Breast epithelium (tissue), 4 donors: ENCODE data around the gene LIPH. TPM values are rescaled to one million over a fixed set of nuclear protein-coding genes. Genes with fewer than 3 reads are reported as not detected.

Source experiments
- DNase-seq, 2 donors: peaks; one replicate each; pipeline ENCODE4 v3.0.0-alpha.2; 2019; ENCODE audit warnings: low spot score in 2 of 2
- H3K27ac ChIP-seq, 2 donors: fragments of 200-600 bp; sonication (generic) in 1 of 2; one replicate each; pipeline ENCODE4 v1.5.1; 2016 to 2019; ENCODE audit warnings: mild to moderate bottlenecking in 1 of 2
- H3K27me3 ChIP-seq, 2 donors: fragments of 200-600 bp; sonication (generic) in 1 of 2; one replicate each; pipeline versions ENCODE4 v1.5.1 to v1.6.0; 2017 to 2019; ENCODE audit warnings: control low read depth in 1 of 2, mild to moderate bottlenecking in 1 of 2
- H3K36me3 ChIP-seq: fragments of 200-600 bp; one replicate; pipeline ENCODE4 v1.5.1; 2019
- H3K4me1 ChIP-seq, 2 donors: fragments of 200-600 bp; sonication (generic); one replicate each; pipeline ENCODE4 v1.5.1; 2016 to 2019; ENCODE audit warnings: control low read depth in 1 of 2
- H3K4me3 ChIP-seq, 3 donors: fragments of 200-600 bp; sonication (generic); 1 replicate in 2 of 3; 2 replicates in 1 of 3; pipeline ENCODE4 v1.5.1; 2016 to 2019; ENCODE audit warnings: mild to moderate bottlenecking in 3 of 3, moderate library complexity in 2 of 3
- H3K9me3 ChIP-seq, 2 donors: fragments of 200-600 bp; sonication (generic) in 1 of 2; one replicate each; pipeline ENCODE4 v1.5.1; 2016 to 2019; ENCODE audit warnings: control low read depth in 1 of 2
- POLR2A ChIP-seq: fragments of 450-650 bp; IDR thresholded peaks from one replicate; pipeline ENCODE4 v1.6.1; 2016; ENCODE audit warnings: antibody characterized with exemption, mild to moderate bottlenecking, moderate library complexity
- POLR2AphosphoS5 ChIP-seq, 3 donors: sonication (generic); formaldehyde crosslinking; IDR thresholded peaks; one replicate each; pipeline ENCODE4 v1.6.1; 2017; ENCODE audit warnings: antibody characterized with exemption in 3 of 3
- intact Hi-C: fragments of 100-400 bp; cut with DNase I; formaldehyde crosslinking; loops from one replicate; pipeline ENCODE4 v1.15.1; 2023; ENCODE audit warnings: low total_unique reads
- total RNA-seq, 3 donors: library from RNA; depleted of rRNA; stranded (reverse); fragments of >200 nt; gene quantifications; one replicate each; pipeline ENCODE4 v1.1.0, GENCODE V29; 2016
- TF ChIP-seq, protein P1 (sequence below), 3 donors: fragments of 450-650 bp; IDR thresholded peaks; one replicate each; pipeline ENCODE4 v1.5.1; 2016 to 2017; ENCODE audit warnings: antibody characterized with exemption in 3 of 3, mild to moderate bottlenecking in 3 of 3, moderate library complexity in 3 of 3

LIPH gene
- total RNA-seq, 3 donors from 2014 or later: 5.6 to 10.4 TPM; not detected in 1

DNA sequence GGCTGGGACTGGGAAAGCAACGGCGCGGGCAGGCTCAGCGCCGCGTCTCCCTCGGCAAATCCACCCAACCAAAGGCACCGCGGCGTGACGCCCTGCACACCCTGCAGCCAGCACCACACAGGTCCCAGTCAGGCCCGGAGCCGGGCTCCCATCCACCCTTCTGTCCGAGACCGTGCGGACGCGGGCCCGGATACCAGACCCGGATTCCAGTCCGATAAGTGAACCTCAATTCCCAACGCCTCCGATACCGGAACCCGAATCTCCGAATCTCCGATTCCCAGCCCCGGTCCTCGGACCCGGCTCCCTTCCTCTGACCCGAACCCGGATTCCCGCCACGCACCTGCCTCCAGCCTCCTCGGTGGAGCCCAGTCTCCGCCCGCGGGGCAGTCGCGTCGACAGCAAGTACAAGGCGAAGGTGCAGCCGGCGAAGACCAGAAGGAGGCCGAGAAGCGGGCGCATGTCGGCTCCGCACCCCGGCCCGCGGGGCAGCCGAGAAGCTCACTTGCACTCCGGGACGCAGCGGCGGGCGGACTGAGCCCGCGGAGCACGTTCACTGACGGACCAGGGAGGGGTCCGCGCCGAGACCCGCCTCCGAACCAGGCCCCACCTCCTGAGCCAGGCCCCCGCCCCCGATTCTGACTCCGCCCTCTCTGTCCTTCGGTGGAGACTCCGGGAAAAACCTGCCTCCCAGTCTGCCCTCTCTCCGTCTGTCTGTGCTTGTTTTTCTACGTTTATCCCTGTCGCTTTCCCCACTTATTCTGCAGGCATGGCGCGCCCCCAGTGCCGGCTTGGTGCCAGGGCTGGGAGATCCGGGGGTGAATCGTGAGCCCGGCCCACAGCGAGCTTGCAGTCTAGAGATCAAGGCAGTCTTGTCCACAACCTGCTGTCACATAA is 53.6 kb downstream of the LIPH start, which contains the start of gene TMEM41A:
Gene TMEM41A, minus strand, starts transcription at position 533 of the 894 bp plus-strand sequence. Its CDS starts 74 bp downstream, at position 459.
- Histone ChIP-seq H3K9me3 (no peaks in the 10 kb centered on the region), H3K27me3 (no peaks in the 10 kb centered on the region), H3K36me3 (no peaks in the 10 kb centered on the region), H3K27ac (peak within 1 kb of the TSS; percentile 80 to 81), H3K4me1 (peaks cover 0 to 11% of the 10 kb centered on the region in 2 donors), H3K4me3 (peak within 1 kb of the TSS; percentile 80 to 95 (median 80))
- peak; percentile 89 to 96 for DNase-seq
- intact Hi-C loops: no loop called here
- TF ChIP-seq, protein P1, sequence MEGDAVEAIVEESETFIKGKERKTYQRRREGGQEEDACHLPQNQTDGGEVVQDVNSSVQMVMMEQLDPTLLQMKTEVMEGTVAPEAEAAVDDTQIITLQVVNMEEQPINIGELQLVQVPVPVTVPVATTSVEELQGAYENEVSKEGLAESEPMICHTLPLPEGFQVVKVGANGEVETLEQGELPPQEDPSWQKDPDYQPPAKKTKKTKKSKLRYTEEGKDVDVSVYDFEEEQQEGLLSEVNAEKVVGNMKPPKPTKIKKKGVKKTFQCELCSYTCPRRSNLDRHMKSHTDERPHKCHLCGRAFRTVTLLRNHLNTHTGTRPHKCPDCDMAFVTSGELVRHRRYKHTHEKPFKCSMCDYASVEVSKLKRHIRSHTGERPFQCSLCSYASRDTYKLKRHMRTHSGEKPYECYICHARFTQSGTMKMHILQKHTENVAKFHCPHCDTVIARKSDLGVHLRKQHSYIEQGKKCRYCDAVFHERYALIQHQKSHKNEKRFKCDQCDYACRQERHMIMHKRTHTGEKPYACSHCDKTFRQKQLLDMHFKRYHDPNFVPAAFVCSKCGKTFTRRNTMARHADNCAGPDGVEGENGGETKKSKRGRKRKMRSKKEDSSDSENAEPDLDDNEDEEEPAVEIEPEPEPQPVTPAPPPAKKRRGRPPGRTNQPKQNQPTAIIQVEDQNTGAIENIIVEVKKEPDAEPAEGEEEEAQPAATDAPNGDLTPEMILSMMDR (IDR thresholded peaks at IDR 0.05): no peak
- TF ChIP-seq POLR2AphosphoS5 (IDR thresholded peaks at IDR 0.05) (peak in 2 of 3 donors; percentile 87 to 93), POLR2A (peak; percentile 43)

DNA sequence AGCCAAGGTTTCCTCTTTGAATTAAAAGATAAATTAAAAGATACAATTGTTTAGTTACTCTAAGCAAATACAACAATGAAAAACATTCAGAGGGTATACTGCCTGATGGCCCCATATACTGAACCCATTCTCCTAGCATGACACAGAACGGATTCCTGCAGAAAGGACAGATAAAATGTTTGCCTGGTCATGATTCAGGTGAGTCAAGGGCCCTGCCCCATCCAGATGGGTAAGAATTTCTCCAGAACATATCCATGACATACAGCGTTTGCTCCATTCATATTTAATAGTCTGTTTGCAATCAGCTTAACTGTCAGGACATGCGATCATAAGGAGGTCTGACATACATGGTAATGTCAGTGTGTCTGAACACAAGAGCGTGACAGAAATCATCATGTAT is 62.1 kb downstream of the LIPH start:
- Histone ChIP-seq H3K9me3 (no peaks in the 10 kb centered on the region), H3K36me3 (peaks cover 3% of the 10 kb centered on the region), H3K4me3 (no peak overlapping the region), H3K27ac (no peak overlapping the region), H3K4me1 (no peaks in the 10 kb centered on the region), H3K27me3 (no peaks in the 10 kb centered on the region)
- DNase-seq: no peak
- TF ChIP-seq POLR2AphosphoS5 (IDR thresholded peaks at IDR 0.05) (no peak), POLR2A (no peak)
- TF ChIP-seq, protein P1 (IDR thresholded peaks at IDR 0.05): no peak
- intact Hi-C loops: no loop called here

DNA sequence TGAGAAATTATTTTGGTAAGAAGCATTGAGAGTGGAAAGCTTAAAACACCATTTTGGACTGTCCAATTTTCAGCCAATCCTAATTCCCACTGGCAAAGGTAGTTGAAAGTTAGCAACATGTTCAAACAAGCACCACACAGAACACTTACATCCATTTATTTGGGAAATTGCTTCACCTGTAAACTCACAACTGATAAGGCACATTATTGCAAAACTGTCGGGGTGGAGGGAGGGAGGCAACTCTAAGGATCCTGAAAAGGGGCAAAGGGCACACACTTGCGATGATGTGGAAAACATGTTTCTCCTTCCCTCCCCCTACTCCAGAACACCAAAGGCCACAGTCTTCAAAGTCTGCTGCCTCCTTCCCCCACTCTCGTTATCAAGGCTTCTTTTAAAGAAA is 62.9 kb downstream of the LIPH start:
- no peak overlapping the region for H3K27ac ChIP-seq
- H3K36me3 ChIP-seq: peaks cover 3% of the 10 kb centered on the region
- no peak overlapping the region for H3K4me3 ChIP-seq
- intact Hi-C loops: no loop called here
- no peaks in the 10 kb centered on the region for H3K4me1 ChIP-seq
- no peak for TF ChIP-seq POLR2A
- TF ChIP-seq, protein P1 (IDR thresholded peaks at IDR 0.05): no peak
- TF ChIP-seq POLR2AphosphoS5 (IDR thresholded peaks at IDR 0.05): no peak
- no peaks in the 10 kb centered on the region for H3K27me3 ChIP-seq
- no peak for DNase-seq
- H3K9me3 ChIP-seq: no peaks in the 10 kb centered on the region

DNA sequence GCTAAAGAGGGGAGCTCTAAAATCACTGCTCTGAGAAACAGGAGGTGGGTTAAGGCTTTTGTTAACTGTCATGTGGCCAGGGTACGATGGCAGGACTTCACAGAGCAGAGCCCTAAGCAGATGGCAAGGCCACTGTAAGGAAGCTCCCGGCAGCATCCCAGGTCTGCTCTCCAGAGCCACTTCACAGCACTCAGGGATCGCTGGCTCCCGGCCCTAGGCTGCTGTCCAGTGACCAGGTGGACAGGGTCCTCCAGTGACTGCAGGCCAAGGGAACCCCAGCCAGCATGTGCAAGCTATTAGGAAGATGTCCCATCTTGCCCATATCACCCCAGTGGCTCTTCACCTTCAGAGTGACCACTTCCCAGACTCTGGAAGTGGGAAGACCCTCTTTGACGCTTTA is 63.9 kb downstream of the LIPH start:
- TF ChIP-seq, protein P1 (IDR thresholded peaks at IDR 0.05): no peak
- TF ChIP-seq POLR2AphosphoS5 (IDR thresholded peaks at IDR 0.05) (no peak), POLR2A (no peak)
- H3K27me3 ChIP-seq: no peaks in the 10 kb centered on the region
- no peak overlapping the region for H3K4me3 ChIP-seq
- DNase-seq: no peak
- no peaks in the 10 kb centered on the region for H3K4me1 ChIP-seq
- H3K36me3 ChIP-seq: peaks cover 3% of the 10 kb centered on the region
- intact Hi-C loops: no loop called here
- H3K9me3 ChIP-seq: no peaks in the 10 kb centered on the region
- no peak overlapping the region for H3K27ac ChIP-seq

DNA sequence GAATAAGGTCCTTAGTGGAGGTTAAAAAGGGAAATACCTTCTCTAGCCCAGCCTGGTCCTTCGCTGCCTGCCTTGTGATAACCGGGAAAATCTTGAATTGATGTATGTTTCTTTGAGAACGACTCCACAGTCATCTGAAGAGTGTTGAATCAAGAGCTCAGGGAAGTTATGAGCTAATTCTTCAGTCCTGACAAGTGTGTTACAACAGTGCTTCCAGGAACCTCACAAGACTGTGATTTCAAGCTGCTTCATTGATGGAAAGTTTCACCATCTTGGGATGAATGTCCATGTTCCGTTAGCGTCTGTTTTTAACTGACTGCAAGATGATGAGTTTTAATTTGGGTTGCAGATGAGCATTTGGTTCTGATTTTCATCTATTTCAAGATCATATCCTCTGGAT is 66.0 kb downstream of the LIPH start:
- DNase-seq: no peak
- TF ChIP-seq POLR2AphosphoS5 (IDR thresholded peaks at IDR 0.05) (no peak), POLR2A (no peak)
- TF ChIP-seq, protein P1 (IDR thresholded peaks at IDR 0.05): no peak
- no peak overlapping the region for H3K27ac ChIP-seq
- intact Hi-C loops: no loop called here
- peaks cover 3% of the 10 kb centered on the region for H3K36me3 ChIP-seq
- no peak overlapping the region for H3K4me3 ChIP-seq
- no peaks in the 10 kb centered on the region for H3K4me1 ChIP-seq
- H3K9me3 ChIP-seq: no peaks in the 10 kb centered on the region
- H3K27me3 ChIP-seq: no peaks in the 10 kb centered on the region
